ENCODE measurements around the gene TDRD15.

DNA sequence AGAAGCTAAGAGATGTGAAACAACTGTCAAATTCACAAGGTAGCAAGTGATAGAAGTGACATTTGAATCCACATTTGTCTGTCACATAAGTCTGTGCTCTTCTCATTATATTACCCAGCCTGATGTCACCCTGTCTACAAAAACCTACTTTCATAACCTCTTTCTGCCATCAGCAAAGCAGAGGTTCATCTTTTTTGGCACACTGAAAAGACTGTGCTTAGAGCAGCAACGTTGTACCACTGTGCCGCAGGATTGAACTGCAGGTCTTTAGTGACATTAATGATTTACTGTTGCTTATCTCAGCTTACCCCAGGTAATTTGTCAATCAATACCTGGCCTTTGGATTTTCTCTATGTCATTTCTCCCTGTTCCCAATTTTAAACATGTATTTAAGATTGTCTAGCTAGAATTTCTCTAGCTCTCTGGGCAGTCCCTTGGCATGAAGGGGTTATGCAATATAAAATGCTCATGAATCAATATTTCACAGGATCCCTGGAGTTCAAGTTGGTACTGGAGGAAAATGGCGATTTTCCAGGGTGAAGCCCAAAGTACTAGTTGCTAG, 31.4 kb upstream of the TDRD15 start:
- TF ChIP-seq CTCF (IDR thresholded peaks at IDR 0.05): no peak
- TF ChIP-seq EZH2 (IDR thresholded peaks at IDR 0.05): no peak
